Measurements from ENCODE around the gene PADI6. TPM values are rescaled to one million over a fixed set of nuclear protein-coding genes. Genes with fewer than 3 reads are reported as not detected.

The PADI6 gene
- total and polyA plus RNA-seq, 2 of the 8 experiments (the other 6 are each of a cell fraction or from before 2014, with no cell fraction given): not detected

DNA sequence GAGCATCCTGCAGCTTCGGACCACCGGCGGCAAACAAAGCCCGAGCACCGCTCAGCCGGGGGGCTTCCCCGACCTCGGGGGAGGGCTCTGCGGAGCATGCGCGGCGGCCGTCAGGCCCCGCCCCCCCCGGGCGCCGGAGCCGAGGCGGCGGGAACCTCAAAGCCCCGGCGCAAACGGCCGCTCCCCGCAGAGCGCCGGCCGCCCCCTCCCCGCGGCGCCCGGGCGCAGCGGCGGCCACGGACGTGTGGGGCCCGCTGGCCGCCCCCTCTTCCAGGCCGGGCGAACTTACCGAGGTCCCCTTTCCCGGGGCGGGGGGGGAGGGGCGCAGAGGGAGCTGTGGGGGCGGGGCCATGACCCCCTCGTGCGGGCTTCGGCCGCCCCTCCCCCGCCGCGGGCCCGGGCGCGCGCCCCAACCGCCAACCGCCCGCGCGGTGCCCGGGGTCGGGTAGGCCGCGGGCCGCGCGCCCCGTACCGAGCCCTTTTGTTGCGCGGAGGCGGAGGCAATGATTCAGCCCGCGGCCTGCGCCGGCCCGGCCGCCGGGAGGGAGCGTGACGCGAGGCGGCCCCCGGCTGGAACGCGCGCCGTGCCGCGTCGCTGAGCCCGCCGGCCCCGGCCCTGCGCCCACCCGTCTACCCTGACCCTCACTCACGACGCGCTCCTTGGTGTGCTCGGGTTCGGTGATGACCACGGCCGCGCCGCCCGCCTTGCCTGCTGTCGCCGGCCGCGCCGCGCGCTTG is 65.8 kb downstream of the PADI6 start:
- H2BK5ac ChIP-seq (ENCODE audit: low read depth, low read length): peak overlapping the region; percentile 81; the same call in 1 of the 2 replicates
- H3K9me3 ChIP-seq (ENCODE audit: insufficient read depth in 2 of 2, low read depth in 1 of 2, low read length in 1 of 2): no peaks in the 10 kb centered on the region
- peaks cover 0 to 52% (median 11%) of the 10 kb centered on the region in 4 experiments; a peak in 6 of 8 replicates for H3K36me3 ChIP-seq (ENCODE audit: control insufficient read depth in 2 of 4, insufficient read depth in 4 of 4, low read length in 3 of 4)
- no peak overlapping the region for H2BK120ac ChIP-seq (replicated peaks; ENCODE audit: low read depth, low read length)
- H4K5ac ChIP-seq (ENCODE audit: insufficient read length, low read depth, low read length): peak overlapping the region; percentile 59
- H4K91ac ChIP-seq (replicated peaks; ENCODE audit: insufficient read length, low read length): no peak overlapping the region
- H3K56ac ChIP-seq (replicated peaks; ENCODE audit: insufficient read length, low read depth, low read length): peak overlapping the region; percentile 86
- peaks cover 23% of the 10 kb centered on the region for H3K23me2 ChIP-seq (ENCODE audit: low read depth, low read length)
- WGBS, 2 experiments (ENCODE audit: extremely low coverage in 1 of 2, insufficient coverage in 1 of 2, insufficient read length in 1 of 2, insufficient replicate concordance in 2 of 2, low coverage in 1 of 2, low lambda C conversion rate in 2 of 2, missing lambda C conversion rate in 1 of 2): 1% methylated on average over 16 of the region's 115 CpGs; no CpG with 5 or more reads in 1 of the 2 experiments
- H3K4me2 ChIP-seq (ENCODE audit: insufficient read depth in 1 of 2, low read depth in 2 of 2, low read length in 2 of 2): peak overlapping the region; percentile 87 to 93
- no peak overlapping the region for H2AK5ac ChIP-seq (ENCODE audit: low read depth, low read length)
- H2AFZ ChIP-seq (ENCODE audit: low read length): no peak overlapping the region
- peak overlapping the region; percentile 91 to 100 (median 94) for H3K9ac ChIP-seq (replicated peaks in 1 of 4; ENCODE audit: extremely low read depth in 1 of 4, low read depth in 3 of 4, low read length in 3 of 4)
- no peak overlapping the region for H2BK20ac ChIP-seq (ENCODE audit: low read length)
- H3K18ac ChIP-seq (ENCODE audit: extremely low read depth, low read length): peak overlapping the region; percentile 86
- DNase-seq (ENCODE audit: low read depth in 1 of 2, low spot score in 2 of 2): peak in 1 of 2 experiments; percentile 70
- peaks cover 34 to 56% (median 48%) of the 10 kb centered on the region in 4 experiments for H3K4me1 ChIP-seq (replicated peaks in 1 of 4; ENCODE audit: control insufficient read depth in 3 of 4, insufficient read depth in 4 of 4, low read length in 3 of 4)
- H3K27me3 ChIP-seq (replicated peaks in 1 of 4; ENCODE audit: control insufficient read depth in 3 of 4, extremely low read depth in 1 of 4, insufficient read depth in 3 of 4, low read length in 3 of 4): peaks cover 0 to 6% (median 4%) of the 10 kb centered on the region in 4 experiments; a peak in 4 of 7 replicates
- peaks cover 7 to 22% of the 10 kb centered on the region in 2 experiments for H4K20me1 ChIP-seq (replicated peaks in 1 of 2; ENCODE audit: control insufficient read depth in 1 of 2, insufficient read depth in 2 of 2, low read length in 2 of 2)
- no peak overlapping the region for H2BK12ac ChIP-seq (ENCODE audit: low read depth, low read length)
- no peak overlapping the region for H2BK15ac ChIP-seq (ENCODE audit: low read length)
- no peak overlapping the region for H3K4ac ChIP-seq (replicated peaks; ENCODE audit: insufficient read length, low read depth, low read length)
- peak overlapping the region; percentile 93; the same call in 1 of the 2 replicates for H4K8ac ChIP-seq (ENCODE audit: extremely low read depth, insufficient read depth, low read length)
- no peak overlapping the region for H3K23ac ChIP-seq (ENCODE audit: insufficient read length)
- ChIA-PET CTCF (ENCODE audit: partially characterized antibody) (interaction anchor here (0.6 to 3.2 kb wide), 4 partner anchors 14 to 51 kb away, joined by 3 to 20 read pairs (median 4); no protein-coding TSS in a partner anchor), POLR2A (ENCODE audit: partially characterized antibody) (interaction anchor here (0.8 to 12.4 kb wide), 23 partner anchors 9 to 197 kb away, joined by 3 to 155 read pairs (median 5); no protein-coding TSS in a partner anchor)
- H3K4me3 ChIP-seq (ENCODE audit: extremely low read depth in 1 of 4, insufficient read depth in 2 of 4, low read depth in 3 of 4, low read length in 4 of 4): peak overlapping the region; percentile 83 to 98 (median 90)
- no peak overlapping the region for H3K14ac ChIP-seq (ENCODE audit: insufficient read length)
- H3K79me1 ChIP-seq (ENCODE audit: low read depth, low read length): peaks cover 12% of the 10 kb centered on the region
- peak overlapping the region; percentile 94 for H3K27ac ChIP-seq (ENCODE audit: low read depth, low read length)
- no peak for FAIRE-seq
- peaks cover 35 to 66% of the 10 kb centered on the region in 2 experiments for H3K79me2 ChIP-seq (ENCODE audit: control insufficient read depth in 1 of 2, insufficient read depth in 2 of 2, low read length in 2 of 2)
- TF ChIP-seq CBX8 (IDR thresholded peaks at IDR 0.05; ENCODE audit: borderline replicate concordance, low read depth, low read length) (no peak), GTF2F1 (IDR thresholded peaks at IDR 0.05; ENCODE audit: borderline replicate concordance, low read depth, low read length) (no peak), JUND (IDR thresholded peaks at IDR 0.05; ENCODE audit: low read length) (no peak), NRF1 (IDR thresholded peaks at IDR 0.05; ENCODE audit: low read depth, low read length) (peak; percentile 41)
